ENCODE results near the gene KRTAP22-1.

KRTAP22-1 gene

DNA sequence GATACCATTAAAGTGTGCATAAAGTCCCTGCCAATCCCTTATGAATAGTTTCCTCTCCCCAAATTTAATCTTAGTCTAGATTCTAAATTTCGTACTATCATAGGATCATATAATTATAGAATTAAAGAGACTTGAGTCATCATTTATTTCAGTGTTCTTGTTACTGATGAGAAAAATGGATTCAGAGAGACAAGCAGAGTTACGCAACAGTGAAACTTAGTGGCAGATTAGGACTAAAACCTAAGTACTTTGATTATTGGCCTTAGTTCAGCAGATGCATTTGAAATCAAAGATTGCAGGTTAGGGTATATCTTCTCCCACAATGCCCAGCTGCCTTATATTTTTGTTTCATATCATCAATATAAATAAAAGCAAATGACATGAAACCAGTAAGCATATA lies 38.9 kb upstream of the KRTAP22-1 start:
- TF ChIP-seq, protein P1, sequence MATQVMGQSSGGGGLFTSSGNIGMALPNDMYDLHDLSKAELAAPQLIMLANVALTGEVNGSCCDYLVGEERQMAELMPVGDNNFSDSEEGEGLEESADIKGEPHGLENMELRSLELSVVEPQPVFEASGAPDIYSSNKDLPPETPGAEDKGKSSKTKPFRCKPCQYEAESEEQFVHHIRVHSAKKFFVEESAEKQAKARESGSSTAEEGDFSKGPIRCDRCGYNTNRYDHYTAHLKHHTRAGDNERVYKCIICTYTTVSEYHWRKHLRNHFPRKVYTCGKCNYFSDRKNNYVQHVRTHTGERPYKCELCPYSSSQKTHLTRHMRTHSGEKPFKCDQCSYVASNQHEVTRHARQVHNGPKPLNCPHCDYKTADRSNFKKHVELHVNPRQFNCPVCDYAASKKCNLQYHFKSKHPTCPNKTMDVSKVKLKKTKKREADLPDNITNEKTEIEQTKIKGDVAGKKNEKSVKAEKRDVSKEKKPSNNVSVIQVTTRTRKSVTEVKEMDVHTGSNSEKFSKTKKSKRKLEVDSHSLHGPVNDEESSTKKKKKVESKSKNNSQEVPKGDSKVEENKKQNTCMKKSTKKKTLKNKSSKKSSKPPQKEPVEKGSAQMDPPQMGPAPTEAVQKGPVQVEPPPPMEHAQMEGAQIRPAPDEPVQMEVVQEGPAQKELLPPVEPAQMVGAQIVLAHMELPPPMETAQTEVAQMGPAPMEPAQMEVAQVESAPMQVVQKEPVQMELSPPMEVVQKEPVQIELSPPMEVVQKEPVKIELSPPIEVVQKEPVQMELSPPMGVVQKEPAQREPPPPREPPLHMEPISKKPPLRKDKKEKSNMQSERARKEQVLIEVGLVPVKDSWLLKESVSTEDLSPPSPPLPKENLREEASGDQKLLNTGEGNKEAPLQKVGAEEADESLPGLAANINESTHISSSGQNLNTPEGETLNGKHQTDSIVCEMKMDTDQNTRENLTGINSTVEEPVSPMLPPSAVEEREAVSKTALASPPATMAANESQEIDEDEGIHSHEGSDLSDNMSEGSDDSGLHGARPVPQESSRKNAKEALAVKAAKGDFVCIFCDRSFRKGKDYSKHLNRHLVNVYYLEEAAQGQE (IDR thresholded peaks at IDR 0.05; ENCODE audit: insufficient read depth in 1 of 2, low read depth in 2 of 2, low read length in 2 of 2), result no peak
- TF ChIP-seq POLR2AphosphoS5 (IDR thresholded peaks at IDR 0.05; ENCODE audit: low read depth, low read length) (no peak), TAF1 (IDR thresholded peaks at IDR 0.05; ENCODE audit: borderline replicate concordance, insufficient read depth, low read length) (no peak), FOXP2 (optimal IDR thresholded peaks at IDR 0.05; ENCODE audit: borderline replicate concordance, extremely low read depth, extremely low read length, insufficient read depth) (no peak), SIN3A (IDR thresholded peaks at IDR 0.05; ENCODE audit: borderline replicate concordance, insufficient read depth, low read length) (no peak)

DNA sequence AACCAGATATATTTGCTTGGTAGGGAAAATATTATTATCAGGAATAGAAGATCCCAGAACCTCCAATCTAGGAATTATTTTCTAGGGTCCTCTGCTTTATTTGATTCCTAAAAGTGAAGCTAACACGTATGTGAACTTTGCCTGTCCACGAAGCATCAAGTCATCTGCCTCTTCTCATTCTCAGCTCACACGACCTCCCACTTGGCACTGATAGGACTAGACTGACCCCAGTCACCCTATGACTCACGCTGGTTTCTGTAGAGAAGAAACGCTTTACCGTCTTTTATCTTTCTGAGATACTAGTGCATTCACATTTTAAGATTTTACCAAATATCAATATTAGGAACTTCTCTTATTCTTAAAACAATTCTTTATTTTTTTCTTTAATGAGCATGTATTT lies 37.8 kb upstream of the KRTAP22-1 start:
- TF ChIP-seq TAF1 (IDR thresholded peaks at IDR 0.05; ENCODE audit: borderline replicate concordance, insufficient read depth, low read length) (no peak), SIN3A (IDR thresholded peaks at IDR 0.05; ENCODE audit: borderline replicate concordance, insufficient read depth, low read length) (no peak), POLR2AphosphoS5 (IDR thresholded peaks at IDR 0.05; ENCODE audit: low read depth, low read length) (no peak), FOXP2 (optimal IDR thresholded peaks at IDR 0.05; ENCODE audit: borderline replicate concordance, extremely low read depth, extremely low read length, insufficient read depth) (no peak)
- TF ChIP-seq, protein P1 (IDR thresholded peaks at IDR 0.05; ENCODE audit: insufficient read depth in 1 of 2, low read depth in 2 of 2, low read length in 2 of 2), result no peak

- TF ChIP-seq, protein P1 (IDR thresholded peaks at IDR 0.05; ENCODE audit: insufficient read depth in 1 of 2, low read depth in 2 of 2, low read length in 2 of 2), result no peak
- no peak for TF ChIP-seq FOXP2 (optimal IDR thresholded peaks at IDR 0.05; ENCODE audit: borderline replicate concordance, extremely low read depth, extremely low read length, insufficient read depth)
- TF ChIP-seq TAF1 (IDR thresholded peaks at IDR 0.05; ENCODE audit: borderline replicate concordance, insufficient read depth, low read length), result no peak
- no peak for TF ChIP-seq POLR2AphosphoS5 (IDR thresholded peaks at IDR 0.05; ENCODE audit: low read depth, low read length)
- no peak for TF ChIP-seq SIN3A (IDR thresholded peaks at IDR 0.05; ENCODE audit: borderline replicate concordance, insufficient read depth, low read length)
Measured at GRCh38 chr21:30563630-30564029, 37.3 kb upstream of the KRTAP22-1 start.

DNA sequence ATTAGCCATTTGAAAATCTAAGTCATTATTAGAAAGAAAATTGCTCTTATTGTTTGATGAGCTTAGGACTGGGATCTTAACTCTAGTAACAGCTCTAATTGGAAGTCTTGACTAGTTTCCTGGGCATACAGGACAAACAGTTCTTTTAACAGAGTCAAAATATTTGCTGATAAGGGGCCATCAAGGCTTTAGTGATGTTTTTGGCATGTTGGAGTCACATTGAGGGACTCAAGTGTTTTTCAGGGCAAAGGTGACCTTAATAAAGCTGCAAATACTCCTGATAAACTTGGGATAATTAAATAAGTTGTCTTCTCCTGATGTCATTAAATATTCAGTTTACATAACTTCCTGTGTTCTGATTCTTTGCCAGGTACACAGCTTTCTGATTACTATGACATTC lies 33.3 kb upstream of the KRTAP22-1 start:
- no peak for TF ChIP-seq TAF1 (IDR thresholded peaks at IDR 0.05; ENCODE audit: borderline replicate concordance, insufficient read depth, low read length)
- no peak for TF ChIP-seq FOXP2 (optimal IDR thresholded peaks at IDR 0.05; ENCODE audit: borderline replicate concordance, extremely low read depth, extremely low read length, insufficient read depth)
- TF ChIP-seq POLR2AphosphoS5 (IDR thresholded peaks at IDR 0.05; ENCODE audit: low read depth, low read length), result no peak
- TF ChIP-seq, protein P1 (IDR thresholded peaks at IDR 0.05; ENCODE audit: insufficient read depth in 1 of 2, low read depth in 2 of 2, low read length in 2 of 2), result no peak
- no peak for TF ChIP-seq SIN3A (IDR thresholded peaks at IDR 0.05; ENCODE audit: borderline replicate concordance, insufficient read depth, low read length)

- TF ChIP-seq TAF1 (IDR thresholded peaks at IDR 0.05; ENCODE audit: borderline replicate concordance, insufficient read depth, low read length) (no peak), FOXP2 (optimal IDR thresholded peaks at IDR 0.05; ENCODE audit: borderline replicate concordance, extremely low read depth, extremely low read length, insufficient read depth) (no peak), POLR2AphosphoS5 (IDR thresholded peaks at IDR 0.05; ENCODE audit: low read depth, low read length) (no peak), SIN3A (IDR thresholded peaks at IDR 0.05; ENCODE audit: borderline replicate concordance, insufficient read depth, low read length) (no peak)
- TF ChIP-seq, protein P1 (IDR thresholded peaks at IDR 0.05; ENCODE audit: insufficient read depth in 1 of 2, low read depth in 2 of 2, low read length in 2 of 2), result no peak
Measured at GRCh38 chr21:30577766-30578165, 23.1 kb upstream of the KRTAP22-1 start.

All from PFSK-1 (cell line).